ENCODE measurements around the gene KRT2. TPM values are rescaled to one million over a fixed set of nuclear protein-coding genes. Genes with fewer than 3 reads are reported as not detected.

KRT2 gene
- total and polyA plus RNA-seq, 10 of the 15 experiments (the other 5 are each of a cell fraction or from before 2014, with no cell fraction given) = 0.08 to 0.12 TPM; not detected in 8

DNA sequence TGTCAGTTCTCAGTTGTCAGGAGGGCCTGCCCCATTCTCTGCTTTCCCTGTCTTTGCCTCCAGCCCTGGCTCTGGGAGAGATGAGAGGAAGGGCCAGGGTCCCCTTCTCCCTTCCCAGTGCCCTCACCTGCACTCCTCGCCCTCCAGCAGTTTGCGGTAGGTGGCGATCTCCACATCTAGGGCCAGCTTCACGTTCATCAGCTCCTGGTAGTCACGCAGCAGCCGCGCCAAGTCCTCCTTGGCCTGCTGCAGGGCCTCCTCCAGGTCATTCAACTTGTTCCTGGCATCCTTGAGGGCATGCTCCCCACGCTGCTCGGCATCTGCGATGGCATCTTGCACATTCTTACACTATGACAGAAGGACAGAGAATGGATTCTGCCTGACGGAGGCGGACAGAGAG lies 5.4 kb downstream of the KRT2 start:
- Histone ChIP-seq H3K79me2 (ENCODE audit: control insufficient read depth, insufficient read depth, low read length) (no peaks in the 10 kb centered on the region), H3K9me3 (replicated peaks; ENCODE audit: control insufficient read depth, insufficient read depth, low read length) (no peaks in the 10 kb centered on the region), H3K4me1 (ENCODE audit: control insufficient read depth, insufficient read depth, low read length) (no peaks in the 10 kb centered on the region), H3K27me3 (replicated peaks in 1 of 2; ENCODE audit: control insufficient read depth in 2 of 2, insufficient read depth in 2 of 2, low read length in 1 of 2) (peaks cover 2 to 3% of the 10 kb centered on the region in 2 experiments; a peak in 2 of 4 replicates), H3K4me2 (ENCODE audit: control insufficient read depth, insufficient read depth) (no peak overlapping the region), H2AFZ (ENCODE audit: control insufficient read depth, low read depth, low read length) (no peak overlapping the region), H3K27ac (ENCODE audit: control insufficient read depth, insufficient read depth) (no peak overlapping the region), H3K9ac (ENCODE audit: control insufficient read depth, insufficient read depth, low read length) (no peak overlapping the region), H4K20me1 (ENCODE audit: control insufficient read depth, insufficient read depth) (no peaks in the 10 kb centered on the region; the same call in 1 of the 2 replicates), H3K36me3 (ENCODE audit: control insufficient read depth in 2 of 2, insufficient read depth in 2 of 2, low read length in 1 of 2) (no peaks in the 10 kb centered on the region), H3K4me3 (no peak overlapping the region)
- no peak for ATAC-seq
- CTCF ChIA-PET = interaction anchor here (0.6 kb wide), 1 partner anchor 368 kb away, joined by 3 read pairs; no protein-coding TSS in a partner anchor
- SMC1A ChIA-PET (ENCODE audit: uncharacterized antibody, unreplicated experiment) = no interaction called here
- RAD21 ChIA-PET (ENCODE audit: unreplicated experiment) = no interaction called here
- intact Hi-C loops (cut with micrococcal nuclease; ENCODE audit: unreplicated experiment) = no loop called here
- BruUV-seq (replicated peaks) = no TSS peak
- no peak for FAIRE-seq
- 64% methylated on average over 8 of the region's 12 CpGs for WGBS (ENCODE audit: insufficient coverage, insufficient replicate concordance, low lambda C conversion rate, missing lambda C conversion rate)
- DNase-seq (ENCODE audit: low read depth, low spot score) = no peak
- in situ Hi-C loops (cut with MboI) = no loop called here
- POLR2A ChIA-PET = no interaction called here
- TF ChIP-seq HDGF (IDR thresholded peaks at IDR 0.05) = no peak
- TF ChIP-seq, protein P1, sequence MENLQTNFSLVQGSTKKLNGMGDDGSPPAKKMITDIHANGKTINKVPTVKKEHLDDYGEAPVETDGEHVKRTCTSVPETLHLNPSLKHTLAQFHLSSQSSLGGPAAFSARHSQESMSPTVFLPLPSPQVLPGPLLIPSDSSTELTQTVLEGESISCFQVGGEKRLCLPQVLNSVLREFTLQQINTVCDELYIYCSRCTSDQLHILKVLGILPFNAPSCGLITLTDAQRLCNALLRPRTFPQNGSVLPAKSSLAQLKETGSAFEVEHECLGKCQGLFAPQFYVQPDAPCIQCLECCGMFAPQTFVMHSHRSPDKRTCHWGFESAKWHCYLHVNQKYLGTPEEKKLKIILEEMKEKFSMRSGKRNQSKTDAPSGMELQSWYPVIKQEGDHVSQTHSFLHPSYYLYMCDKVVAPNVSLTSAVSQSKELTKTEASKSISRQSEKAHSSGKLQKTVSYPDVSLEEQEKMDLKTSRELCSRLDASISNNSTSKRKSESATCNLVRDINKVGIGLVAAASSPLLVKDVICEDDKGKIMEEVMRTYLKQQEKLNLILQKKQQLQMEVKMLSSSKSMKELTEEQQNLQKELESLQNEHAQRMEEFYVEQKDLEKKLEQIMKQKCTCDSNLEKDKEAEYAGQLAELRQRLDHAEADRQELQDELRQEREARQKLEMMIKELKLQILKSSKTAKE (IDR thresholded peaks at IDR 0.05; ENCODE audit: low read depth, poor library complexity, severe bottlenecking) = no peak
- TF ChIP-seq, protein P2, sequence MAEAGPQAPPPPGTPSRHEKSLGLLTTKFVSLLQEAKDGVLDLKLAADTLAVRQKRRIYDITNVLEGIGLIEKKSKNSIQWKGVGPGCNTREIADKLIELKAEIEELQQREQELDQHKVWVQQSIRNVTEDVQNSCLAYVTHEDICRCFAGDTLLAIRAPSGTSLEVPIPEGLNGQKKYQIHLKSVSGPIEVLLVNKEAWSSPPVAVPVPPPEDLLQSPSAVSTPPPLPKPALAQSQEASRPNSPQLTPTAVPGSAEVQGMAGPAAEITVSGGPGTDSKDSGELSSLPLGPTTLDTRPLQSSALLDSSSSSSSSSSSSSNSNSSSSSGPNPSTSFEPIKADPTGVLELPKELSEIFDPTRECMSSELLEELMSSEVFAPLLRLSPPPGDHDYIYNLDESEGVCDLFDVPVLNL (IDR thresholded peaks at IDR 0.05; ENCODE audit: low read depth, low read length) = no peak
- TF ChIP-seq IKZF1 (conservative IDR thresholded peaks at IDR 0.05) = no peak
- no peak for TF ChIP-seq NBN (IDR thresholded peaks at IDR 0.05)
- TF ChIP-seq, protein P3, sequence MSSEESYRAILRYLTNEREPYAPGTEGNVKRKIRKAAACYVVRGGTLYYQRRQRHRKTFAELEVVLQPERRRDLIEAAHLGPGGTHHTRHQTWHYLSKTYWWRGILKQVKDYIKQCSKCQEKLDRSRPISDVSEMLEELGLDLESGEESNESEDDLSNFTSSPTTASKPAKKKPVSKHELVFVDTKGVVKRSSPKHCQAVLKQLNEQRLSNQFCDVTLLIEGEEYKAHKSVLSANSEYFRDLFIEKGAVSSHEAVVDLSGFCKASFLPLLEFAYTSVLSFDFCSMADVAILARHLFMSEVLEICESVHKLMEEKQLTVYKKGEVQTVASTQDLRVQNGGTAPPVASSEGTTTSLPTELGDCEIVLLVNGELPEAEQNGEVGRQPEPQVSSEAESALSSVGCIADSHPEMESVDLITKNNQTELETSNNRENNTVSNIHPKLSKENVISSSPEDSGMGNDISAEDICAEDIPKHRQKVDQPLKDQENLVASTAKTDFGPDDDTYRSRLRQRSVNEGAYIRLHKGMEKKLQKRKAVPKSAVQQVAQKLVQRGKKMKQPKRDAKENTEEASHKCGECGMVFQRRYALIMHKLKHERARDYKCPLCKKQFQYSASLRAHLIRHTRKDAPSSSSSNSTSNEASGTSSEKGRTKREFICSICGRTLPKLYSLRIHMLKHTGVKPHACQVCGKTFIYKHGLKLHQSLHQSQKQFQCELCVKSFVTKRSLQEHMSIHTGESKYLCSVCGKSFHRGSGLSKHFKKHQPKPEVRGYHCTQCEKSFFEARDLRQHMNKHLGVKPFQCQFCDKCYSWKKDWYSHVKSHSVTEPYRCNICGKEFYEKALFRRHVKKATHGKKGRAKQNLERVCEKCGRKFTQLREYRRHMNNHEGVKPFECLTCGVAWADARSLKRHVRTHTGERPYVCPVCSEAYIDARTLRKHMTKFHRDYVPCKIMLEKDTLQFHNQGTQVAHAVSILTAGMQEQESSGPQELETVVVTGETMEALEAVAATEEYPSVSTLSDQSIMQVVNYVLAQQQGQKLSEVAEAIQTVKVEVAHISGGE (CRISPR knock-in tag; IDR thresholded peaks at IDR 0.05) = no peak
- TF ChIP-seq MLLT1 (IDR thresholded peaks at IDR 0.05) = no peak
- TF ChIP-seq NFIC (IDR thresholded peaks at IDR 0.05; ENCODE audit: low read depth, low read length) = no peak
- TF ChIP-seq RFX5 (IDR thresholded peaks at IDR 0.05; ENCODE audit: low read depth, low read length) = no peak
- no peak for TF ChIP-seq YBX1 (IDR thresholded peaks at IDR 0.05)
- no peak for TF ChIP-seq CBFB (IDR thresholded peaks at IDR 0.05; ENCODE audit: low read depth)
- TF ChIP-seq GATAD2B (conservative IDR thresholded peaks at IDR 0.05; ENCODE audit: low read depth) = no peak
- no peak for TF ChIP-seq TAF1 (IDR thresholded peaks at IDR 0.05; ENCODE audit: borderline replicate concordance, low read depth, low read length)
- TF ChIP-seq SREBF1 (IDR thresholded peaks at IDR 0.05; ENCODE audit: low read length) = no peak
- TF ChIP-seq CREM (IDR thresholded peaks at IDR 0.05; ENCODE audit: low read depth) = no peak

Measured in GM12878 (cell line).